Nephron progenitor cell (in vitro differentiated cells): ENCODE results near the gene TRIM27.
"Not testable (repeated sequence)": the region's sequence is repeated elsewhere in the genome, so short reads cannot be mapped to it uniquely, and the experiment has no call there.

Source experiments
- DNase-seq: peaks from one replicate; pipeline ENCODE4 v3.0.0; 2021
- H3K27ac Mint-ChIP-seq: 2 replicates; pipeline ENCODE4 v1.8.0; 2021; ENCODE audit warnings: mild to moderate bottlenecking, moderate library complexity, mixed read lengths
- H3K27me3 Mint-ChIP-seq: 2 replicates; pipeline ENCODE4 v1.8.0; 2021; ENCODE audit warnings: mild to moderate bottlenecking, low read depth, mixed read lengths; ENCODE audit not compliant: poor library complexity
- H3K36me3 Mint-ChIP-seq: 2 replicates; pipeline ENCODE4 v1.8.0; 2021; ENCODE audit warnings: low read depth, mixed read lengths
- H3K4me1 Mint-ChIP-seq: 2 replicates; pipeline ENCODE4 v1.8.0; 2021; ENCODE audit warnings: mixed read lengths
- H3K4me3 Mint-ChIP-seq: 2 replicates; pipeline ENCODE4 v1.8.0; 2021; ENCODE audit warnings: mild to moderate bottlenecking, moderate library complexity, mixed read lengths
- H3K9me3 Mint-ChIP-seq: 2 replicates; pipeline ENCODE4 v1.8.0; 2021; ENCODE audit warnings: mild to moderate bottlenecking, moderate library complexity, mixed read lengths
- TF ChIP-seq, protein P1 (sequence below): fragments of 200-600 bp; sonication (generic); IDR thresholded peaks from 2 replicates; pipeline ENCODE4 v1.5.0; 2021; ENCODE audit warnings: antibody characterized with exemption

The TRIM27 gene

DNA sequence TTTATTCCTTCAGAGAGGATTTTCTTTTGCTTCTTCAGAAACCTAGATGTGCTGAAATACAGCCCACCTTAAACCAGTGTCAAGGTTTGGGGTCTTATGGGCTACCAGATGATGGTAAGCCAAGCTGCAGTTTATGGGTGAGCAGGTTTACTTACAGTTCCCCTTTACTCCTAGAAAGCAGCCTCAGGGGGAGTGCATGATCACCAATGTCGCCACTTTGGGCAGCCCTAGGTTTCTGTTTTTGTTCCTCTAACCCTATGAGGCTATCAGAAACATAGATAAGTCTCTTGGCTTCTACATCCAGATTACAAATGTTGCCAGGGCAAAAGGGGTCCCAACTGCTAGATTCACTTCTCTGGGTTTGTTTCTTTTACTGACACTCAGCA is 67.2 kb downstream of the TRIM27 start:
- TF ChIP-seq, protein P1, sequence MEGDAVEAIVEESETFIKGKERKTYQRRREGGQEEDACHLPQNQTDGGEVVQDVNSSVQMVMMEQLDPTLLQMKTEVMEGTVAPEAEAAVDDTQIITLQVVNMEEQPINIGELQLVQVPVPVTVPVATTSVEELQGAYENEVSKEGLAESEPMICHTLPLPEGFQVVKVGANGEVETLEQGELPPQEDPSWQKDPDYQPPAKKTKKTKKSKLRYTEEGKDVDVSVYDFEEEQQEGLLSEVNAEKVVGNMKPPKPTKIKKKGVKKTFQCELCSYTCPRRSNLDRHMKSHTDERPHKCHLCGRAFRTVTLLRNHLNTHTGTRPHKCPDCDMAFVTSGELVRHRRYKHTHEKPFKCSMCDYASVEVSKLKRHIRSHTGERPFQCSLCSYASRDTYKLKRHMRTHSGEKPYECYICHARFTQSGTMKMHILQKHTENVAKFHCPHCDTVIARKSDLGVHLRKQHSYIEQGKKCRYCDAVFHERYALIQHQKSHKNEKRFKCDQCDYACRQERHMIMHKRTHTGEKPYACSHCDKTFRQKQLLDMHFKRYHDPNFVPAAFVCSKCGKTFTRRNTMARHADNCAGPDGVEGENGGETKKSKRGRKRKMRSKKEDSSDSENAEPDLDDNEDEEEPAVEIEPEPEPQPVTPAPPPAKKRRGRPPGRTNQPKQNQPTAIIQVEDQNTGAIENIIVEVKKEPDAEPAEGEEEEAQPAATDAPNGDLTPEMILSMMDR, result no peak
- Mint-ChIP-seq H3K36me3 (peaks cover 5% of the 10 kb centered on the region), H3K4me1 (peaks cover 11% of the 10 kb centered on the region), H3K27ac (no peak overlapping the region), H3K4me3 (no peak overlapping the region), H3K27me3 (peaks cover 19% of the 10 kb centered on the region), H3K9me3 (peaks cover 31% of the 10 kb centered on the region)
- DNase-seq, result no peak

DNA sequence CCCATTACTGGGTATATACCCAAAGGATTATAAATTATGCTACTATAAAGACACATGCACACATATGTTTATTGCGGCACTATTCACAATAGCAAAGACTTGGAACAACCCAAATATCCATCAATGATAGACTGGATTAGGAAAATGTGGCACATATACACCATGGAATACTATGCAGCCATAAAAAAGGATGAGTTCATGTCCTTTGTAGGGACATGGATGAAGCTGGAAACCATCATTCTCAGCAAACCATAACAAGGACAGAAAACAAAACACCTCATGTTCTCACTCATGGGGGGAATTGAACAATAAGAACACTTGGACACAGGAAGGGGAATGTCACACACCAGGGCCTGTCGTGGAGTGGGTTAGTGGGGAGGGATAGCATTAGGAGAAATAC is 69.4 kb downstream of the TRIM27 start:
- not testable (repeated sequence) for H3K36me3 Mint-ChIP-seq, H3K4me3 Mint-ChIP-seq, H3K4me1 Mint-ChIP-seq, H3K27ac Mint-ChIP-seq, DNase-seq
- Mint-ChIP-seq H3K9me3 (peaks cover 45% of the 10 kb centered on the region), H3K27me3 (peaks cover 30% of the 10 kb centered on the region)
